Non-pigmented ciliary epithelial cell (primary cell): Measurements from ENCODE around the gene MARK3.
A peak's percentile ranks its signal among the peaks of the same experiment; 100 is the strongest.

Experiments used
- DNase-seq: peaks from one replicate; pipeline ENCODE4 v3.0.0-alpha.2; 2010; ENCODE audit warnings: low read depth

MARK3 gene

DNA sequence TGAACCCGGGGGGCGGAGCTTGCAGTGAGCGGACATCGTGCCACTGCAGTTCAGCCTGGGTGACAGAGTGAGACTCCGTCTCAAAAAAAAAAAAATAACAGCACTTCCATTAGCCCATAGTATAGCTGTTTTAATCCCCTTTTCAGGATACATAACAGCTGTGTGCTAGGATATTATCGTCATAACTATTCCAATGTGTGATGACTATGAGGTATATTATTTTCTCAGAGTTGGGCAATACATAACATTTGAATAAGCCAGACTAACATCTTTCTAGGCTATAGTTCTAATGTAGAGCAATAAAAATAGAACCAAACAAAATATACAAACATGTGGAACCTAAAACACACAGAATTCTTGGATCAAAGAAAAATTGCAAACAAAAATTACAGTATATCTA, 57.1 kb downstream of the MARK3 start:
- DNase-seq: no peak

DNA sequence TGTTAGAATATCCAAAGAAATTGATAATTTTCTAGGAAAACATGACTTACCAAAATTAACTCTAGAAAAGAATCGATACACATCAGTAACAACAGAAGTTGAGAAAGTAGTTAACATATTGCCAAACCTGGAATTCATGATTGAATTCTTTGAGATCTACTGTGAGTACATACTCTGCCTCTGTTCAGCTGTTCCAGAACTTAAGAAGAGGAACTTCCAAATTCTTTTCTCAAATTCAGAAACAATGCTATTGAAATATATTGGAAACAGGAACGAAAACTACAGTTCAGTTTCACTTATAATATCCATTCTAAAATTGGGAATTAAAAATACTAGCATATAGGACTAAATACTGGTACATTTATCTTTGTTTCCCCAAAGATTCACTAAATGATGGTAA, 57.9 kb downstream of the MARK3 start:
- DNase-seq: no peak

DNA sequence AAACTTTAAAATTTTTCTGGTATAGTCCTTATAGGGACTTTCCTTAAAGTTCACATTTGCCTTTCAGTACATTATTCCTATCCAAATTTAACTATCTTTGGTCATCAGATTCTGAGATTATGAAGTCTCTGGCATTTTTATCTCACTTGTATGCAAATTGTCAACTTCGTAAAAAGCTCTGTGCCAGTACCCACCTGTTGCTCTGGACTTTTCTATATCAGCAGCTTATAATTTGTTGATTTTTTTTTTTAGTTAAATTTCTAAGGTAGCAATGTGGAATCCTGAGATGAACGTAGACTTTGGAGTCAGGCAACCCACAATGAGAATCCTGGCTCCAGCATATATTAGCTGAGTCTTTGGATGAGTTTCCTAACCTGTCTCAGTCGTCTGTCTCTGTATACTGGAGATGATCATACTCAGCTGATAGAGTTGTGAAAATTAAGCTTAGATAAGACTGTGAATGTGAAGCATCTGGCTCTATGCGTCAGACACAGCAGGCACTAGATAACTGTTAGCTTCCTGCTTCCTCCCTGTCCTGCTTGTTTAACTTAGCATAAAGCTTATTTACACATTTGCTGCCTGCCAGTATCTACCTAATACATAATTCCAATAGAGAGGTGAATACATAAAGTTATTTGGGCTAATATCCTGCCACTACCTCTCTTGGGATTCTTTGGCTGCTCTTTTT, 59.8 kb downstream of the MARK3 start:
- DNase-seq: no peak

DNA sequence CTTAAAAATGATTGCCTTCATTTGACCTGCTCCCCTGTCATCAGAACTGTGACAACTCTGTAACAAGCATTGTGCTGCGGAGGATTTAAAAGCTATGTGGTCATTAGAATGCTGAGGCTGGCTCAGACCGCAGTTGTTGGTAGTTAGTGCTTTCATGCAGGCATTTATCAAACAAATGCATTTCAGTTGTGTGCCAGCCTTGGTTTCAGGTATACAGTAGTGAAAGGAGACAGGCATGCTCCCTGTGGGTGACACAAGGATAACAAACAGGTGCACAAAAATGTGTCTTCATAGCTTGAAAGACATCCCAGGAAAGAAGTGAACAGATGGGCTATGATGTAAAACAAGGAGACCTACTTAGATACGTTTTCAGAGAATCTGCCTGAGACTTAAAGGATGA, 60.6 kb downstream of the MARK3 start:
- no peak for DNase-seq

DNA sequence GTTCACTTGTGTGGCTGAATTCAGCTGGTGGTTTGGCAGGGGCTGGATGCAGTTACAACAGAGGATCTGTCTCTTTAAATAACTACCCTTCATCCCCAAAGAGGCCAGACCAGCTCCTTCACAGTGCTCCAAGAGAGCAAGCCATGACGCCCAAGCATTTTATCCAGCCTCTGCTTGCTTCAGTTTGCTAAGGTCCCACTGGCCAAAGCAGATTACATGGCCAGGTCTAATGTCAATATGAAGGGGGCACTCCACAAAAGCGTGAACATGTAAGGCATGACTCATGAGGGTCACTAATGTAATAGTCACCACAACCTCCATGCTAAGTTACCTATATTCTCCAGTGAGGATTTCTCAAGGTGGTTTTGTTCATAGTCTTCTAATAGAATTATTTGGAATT, 62.9 kb downstream of the MARK3 start:
- no peak for DNase-seq

DNA sequence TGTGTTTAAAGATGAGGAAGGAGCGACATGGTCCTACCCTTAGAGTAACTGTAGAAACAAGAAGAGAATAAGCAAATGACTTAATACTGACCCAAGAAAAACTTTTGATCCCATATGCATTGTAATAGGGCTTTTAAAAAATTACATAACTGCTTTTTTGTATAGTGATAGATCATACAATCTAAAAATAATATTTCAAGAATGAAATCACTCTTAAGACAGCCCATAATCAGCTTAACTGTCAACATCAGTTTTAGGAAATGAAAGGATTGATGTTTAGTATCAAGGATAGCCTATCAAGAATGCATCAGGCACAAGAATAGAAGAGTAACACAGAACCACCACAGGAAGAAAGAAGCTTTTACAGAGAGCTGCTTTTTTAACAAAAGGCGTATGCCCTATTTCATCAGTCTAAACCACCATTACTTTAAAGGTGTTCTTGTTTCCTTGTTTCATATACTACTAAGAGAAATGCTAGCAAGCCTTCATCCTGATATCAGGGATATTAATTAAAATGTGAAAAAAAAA, 64.5 kb downstream of the MARK3 start:
- DNase-seq: no peak

DNA sequence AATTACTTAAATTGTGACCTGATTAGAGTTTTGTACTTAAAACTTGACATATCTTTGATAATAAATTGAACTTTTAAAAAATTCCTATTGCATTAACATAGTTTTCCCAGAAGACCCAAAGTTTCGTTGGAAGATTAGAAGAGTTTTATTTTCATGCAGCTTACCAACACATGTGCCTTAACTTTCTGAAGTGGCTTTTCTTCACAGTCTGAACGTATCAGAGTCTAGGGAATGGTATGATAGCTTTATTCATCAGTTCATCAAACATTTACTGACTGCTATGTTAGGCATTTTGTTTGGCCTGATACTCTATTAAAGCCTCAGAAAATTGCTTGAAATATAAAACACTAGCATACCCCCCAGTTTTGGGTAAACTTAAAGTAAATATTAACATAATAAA, 65.2 kb downstream of the MARK3 start:
- DNase-seq: no peak

DNA sequence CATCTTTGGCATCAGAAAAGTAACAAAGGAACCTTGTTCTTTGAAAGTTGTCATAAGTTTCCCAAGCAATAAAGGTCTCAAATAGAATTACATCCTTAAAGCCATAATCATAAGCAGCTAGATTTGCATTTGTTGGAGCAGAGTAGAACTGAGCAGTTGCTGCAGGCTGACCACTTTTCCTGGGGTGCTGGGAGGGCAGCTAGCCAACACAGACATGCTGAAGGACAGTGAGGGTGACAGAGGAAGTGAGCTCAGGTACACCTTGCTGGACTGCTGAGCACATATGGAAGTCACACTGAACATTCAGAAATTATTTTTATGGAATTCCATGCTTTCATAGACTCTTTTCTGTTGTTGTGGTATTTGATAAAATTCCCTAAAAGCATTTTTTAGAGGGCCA, 66.2 kb downstream of the MARK3 start:
- DNase-seq: no peak

DNA sequence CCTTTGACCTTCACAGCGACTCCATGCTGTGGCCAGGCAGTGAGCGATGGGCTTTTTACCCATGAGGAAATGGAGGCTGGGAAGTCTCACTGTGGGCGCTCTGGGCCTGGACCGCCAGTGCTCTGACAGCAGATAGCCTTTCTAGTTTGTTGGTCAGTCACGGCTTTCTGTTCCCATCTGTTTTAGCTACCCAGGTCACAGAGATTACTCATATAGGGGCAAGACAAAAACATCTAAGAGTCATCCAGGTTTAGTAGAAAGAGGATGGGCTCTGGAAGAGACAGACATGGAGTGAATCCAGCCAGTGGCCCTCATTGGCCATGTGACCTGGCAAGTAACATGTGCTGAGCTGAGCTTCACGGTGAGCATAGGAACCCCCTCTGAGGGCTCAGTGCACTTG, 68.6 kb downstream of the MARK3 start:
- no peak for DNase-seq

DNA sequence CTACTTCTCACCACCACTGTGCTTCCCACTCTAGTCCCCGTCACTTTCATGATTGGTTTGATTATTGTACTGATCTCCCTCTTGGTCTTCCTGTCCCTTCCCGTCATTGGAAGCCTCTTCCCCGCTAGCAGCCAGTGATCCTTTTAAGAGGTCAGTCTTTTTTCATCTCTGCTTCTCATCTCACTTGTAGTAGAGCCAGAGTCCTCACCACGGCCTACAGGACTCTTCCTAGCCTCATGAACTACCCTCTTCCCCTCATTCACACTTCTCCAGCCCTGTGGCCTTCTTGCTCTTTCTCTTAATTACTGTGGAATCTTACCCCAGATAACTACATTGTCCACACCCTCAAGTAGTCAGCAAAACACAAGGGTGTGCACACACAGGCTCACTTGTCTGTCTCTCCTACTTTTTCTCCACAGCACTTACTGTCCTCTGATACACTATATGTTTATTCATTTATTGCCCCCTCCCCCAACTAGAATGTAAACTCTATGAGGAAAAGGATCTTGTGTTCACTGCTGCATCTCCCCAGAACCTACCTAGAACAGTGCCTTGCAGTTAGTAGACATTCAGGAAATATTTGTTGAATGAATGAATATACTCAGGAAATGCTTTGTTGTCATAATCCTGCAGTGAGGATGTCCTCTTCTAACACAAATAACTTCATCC, 71.1 kb downstream of the MARK3 start:
- DNase-seq: no peak

DNA sequence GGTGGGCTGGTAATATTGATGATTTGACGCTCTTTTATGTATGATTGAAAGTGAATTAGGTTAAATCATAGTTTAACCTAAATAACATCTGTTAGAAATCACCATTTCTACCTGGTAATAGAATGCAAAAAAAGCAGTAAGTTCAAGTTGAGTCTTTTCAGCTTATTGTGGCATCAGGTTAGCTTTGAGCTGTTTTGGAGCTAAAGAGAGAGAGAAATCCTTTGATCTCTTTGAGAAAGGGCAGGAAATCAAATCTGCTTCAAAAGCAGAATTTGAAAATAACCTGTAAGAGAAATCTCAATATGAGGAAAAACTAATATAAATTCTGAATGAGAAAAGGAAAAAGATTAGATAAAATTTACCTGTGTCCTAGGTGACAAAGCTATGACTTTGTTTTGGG, 75.2 kb downstream of the MARK3 start:
- DNase-seq: no peak

DNA sequence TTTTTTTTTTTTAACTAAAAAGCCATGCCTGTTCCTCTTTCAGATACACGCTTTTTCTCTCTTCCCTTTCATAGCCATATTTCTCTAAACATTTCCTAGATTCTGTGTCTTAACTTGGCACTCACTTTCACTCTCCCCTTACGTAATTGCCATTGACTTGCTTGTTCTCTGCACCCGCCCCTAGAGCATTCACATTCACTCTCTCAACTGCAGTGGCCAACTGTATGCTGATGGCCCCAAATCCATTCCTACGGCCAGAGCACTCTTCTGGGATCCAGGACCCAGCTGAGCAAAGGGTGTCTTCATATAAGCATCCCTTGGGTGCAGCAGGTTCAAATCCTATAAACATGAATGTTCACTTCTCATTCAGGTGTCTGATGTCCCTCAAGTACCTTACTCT, 77.9 kb downstream of the MARK3 start:
- no peak for DNase-seq

DNA sequence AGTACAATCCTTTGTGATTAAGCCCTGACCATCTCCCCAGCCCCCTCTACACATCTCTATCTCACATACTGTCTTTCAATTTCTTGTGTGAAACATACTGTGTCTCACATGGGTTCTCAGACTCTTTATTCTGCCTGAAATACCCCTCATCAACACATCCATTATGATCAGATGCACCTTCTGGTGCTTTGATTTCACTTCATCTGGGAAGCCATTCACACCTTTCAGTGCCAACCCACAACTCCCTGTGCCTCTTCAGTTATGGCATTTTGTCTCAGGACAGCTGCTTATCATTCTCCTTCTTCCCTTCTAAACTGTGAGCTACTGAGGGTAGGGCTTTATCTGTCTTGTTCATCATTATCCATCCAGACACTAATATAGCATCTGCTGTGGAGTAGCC, 78.6 kb downstream of the MARK3 start:
- no peak for DNase-seq

DNA sequence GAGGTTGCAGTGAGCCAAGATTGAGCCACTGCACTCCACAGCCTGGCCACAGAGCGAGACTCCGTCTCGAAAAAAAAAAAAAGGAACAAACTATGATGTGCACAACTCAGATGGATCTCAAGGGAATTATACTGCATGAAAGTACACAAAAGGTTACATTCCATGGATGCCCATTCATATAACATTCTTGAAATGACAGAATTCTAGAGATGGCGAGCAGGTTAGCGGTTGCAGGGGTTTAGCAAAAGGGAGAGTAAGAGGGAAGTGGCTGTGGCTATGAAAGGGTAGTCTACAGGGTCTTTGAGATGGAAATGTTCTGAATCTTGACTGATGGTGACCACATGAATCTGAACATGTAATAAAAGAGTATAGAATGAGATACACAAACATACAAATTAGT, 87.7 kb downstream of the MARK3 start:
- DNase-seq: no peak

DNA sequence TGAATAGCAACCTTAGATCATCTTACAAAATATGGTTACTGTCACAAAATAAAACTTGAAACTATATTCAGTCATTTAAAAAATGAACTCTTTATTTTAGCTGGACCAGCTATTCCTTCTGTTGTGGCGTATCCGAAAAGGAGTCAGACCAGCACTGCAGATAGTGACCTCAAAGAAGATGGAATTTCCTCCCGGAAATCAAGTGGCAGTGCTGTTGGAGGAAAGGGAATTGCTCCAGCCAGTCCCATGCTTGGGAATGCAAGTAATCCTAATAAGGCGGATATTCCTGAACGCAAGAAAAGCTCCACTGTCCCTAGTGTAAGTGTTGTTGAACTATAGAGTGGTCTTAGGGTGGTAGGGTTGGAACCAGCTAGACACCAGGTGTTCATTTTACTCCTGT, 89.7 kb downstream of the MARK3 start:
- DNase-seq: no peak

DNA sequence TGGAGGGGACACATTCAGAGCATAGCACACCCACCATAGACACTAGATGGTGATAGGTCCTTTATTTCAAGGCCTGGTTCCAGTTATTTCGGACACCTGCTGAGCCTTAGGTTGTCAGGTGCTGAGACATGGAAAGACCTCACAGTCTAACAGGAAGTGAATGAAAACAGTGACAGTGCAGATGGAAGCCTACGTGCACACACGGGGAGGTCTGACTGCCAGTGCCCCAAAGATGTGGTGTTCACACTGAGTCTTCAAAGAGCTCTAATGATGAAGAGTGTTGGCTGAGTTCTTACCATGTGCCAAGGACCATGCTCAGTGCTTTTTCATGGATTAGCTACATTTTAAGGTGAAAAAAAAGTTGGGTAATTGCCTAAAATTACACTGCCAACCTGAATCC, 90.8 kb downstream of the MARK3 start:
- no peak for DNase-seq

DNA sequence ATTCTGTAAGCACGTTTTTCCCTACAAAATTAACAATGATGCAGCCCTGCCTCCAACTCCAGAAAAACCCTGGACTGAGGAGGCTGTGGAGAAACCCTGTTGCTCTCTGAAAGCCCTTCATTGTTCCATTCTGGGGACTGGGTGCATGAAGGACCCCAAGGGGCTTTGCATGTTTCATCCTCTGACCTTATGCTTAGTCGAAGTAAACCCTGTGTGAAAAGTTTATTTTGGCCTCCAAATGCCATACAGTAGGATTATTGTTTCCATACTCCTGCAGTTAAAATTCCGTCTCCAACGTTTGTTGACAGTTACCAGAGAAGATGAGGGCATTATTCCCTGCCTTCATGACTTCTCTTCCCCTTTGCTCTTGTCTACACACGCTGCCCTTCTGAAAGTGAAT, 91.4 kb downstream of the MARK3 start:
- no peak for DNase-seq

DNA sequence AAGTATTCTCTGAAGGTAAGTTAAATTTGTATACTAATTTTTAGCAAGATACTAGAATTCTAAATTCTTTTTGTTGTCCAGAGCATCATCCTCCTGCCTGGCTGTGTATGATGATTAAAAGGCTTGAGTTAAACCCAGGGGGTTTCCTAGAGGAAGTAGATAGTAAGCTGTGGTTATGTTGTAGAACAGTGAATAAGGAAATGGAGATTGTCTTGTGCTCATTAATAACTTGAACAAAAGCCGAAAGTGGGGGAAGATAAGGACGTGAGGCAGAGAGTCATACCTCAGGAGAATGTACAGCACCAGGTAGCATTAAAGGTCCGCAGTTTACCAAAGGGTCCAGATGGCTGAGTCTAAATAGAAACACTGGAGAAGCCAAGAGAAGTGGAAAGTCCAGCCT, 95.4 kb downstream of the MARK3 start:
- DNase-seq: no peak

DNA sequence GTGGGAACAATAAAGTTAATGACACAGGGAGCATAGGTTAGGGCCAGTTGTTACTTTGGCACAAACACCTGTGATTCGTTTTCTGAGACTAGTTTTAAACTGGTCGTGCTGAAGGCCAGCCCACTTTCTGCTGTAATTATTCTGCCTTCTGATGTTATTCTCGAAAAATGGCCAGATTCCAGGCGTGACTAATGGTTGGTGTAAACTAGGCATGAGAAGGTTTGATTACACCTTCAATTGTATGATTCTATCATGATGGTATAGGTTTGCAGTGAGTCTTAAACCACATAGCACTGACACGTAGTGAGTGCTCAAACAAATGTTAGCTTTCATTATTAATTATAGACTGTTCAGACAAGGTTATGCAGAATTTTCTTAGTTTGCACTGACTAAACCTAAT, 98.4 kb downstream of the MARK3 start:
- peak; percentile 75 for DNase-seq

DNA sequence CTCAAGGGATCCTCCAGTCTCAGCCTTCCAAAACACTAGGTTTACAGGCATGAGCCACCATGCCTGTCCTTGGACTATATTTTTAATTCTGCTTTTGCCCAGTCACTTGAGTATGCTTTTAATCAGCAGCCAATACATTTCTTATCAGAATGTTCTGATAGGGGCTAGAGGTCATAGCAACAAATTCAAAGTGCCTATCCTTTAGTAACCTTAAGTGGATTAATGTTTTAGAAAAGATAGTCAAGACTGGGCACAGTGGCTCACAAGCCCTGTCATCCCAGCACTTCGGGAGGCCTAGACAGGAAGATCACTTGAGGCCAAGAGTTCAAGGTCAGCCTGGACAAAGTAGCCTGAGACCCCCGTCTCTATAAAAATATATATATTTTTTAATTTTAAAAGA, 100.3 kb downstream of the MARK3 start:
- DNase-seq: no peak

DNA sequence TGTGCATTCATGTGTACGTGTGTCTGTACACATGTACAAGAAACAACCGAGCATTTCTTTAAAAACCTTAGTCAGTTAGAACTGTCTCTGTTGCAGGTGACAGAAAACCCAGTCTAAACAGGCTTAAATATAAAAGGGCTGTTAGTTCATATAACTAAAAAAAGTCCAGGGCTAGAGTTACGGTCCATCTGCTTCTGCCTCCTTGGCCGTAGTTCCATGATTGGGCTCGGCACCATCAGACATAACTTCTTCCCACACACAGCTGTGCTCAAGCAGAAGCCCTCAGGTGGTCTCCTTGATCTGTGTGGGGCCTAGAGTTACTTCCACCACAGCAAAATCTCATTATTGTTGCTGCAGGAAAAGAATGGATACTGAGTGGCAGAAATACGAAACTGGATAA, 102.9 kb downstream of the MARK3 start:
- no peak for DNase-seq

DNA sequence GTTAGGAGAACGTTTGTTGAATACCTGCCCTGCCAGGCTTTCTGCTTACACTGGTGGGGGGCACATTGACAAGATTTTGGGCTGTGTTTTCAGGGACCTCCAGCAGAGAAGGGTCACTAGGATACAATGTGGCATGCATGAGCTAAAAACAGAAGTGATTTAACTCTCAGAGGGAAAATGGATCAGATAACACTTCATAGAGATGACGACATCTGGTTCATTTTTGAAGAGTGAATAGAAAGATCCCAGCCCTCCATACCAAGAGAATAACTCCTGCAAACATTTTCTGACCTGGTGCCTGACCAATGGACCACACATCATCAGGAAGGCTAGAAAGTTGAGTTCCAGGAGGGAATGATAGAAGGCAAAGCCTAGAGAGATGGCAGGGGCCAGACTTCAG, 103.7 kb downstream of the MARK3 start:
- DNase-seq: peak; percentile 15

DNA sequence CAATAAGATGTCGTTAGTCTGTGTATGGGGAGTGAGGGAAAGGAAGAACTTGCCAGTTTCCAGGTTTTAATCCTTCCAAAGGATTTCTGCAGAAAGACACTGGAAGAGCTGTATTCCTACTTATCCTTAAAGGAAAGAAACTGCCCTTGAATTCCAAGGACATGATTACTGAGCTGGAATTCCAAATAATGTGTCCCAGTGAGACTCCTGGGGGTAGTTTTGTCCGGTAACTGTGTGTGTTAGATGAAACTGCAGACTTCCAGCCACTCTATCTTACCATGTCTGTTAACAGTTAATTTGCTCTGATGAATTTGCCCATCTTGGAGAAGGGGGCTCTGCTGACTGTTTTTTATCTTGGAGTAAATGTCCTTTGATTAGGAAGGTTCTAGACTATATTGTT, 104.4 kb downstream of the MARK3 start:
- DNase-seq: no peak

DNA sequence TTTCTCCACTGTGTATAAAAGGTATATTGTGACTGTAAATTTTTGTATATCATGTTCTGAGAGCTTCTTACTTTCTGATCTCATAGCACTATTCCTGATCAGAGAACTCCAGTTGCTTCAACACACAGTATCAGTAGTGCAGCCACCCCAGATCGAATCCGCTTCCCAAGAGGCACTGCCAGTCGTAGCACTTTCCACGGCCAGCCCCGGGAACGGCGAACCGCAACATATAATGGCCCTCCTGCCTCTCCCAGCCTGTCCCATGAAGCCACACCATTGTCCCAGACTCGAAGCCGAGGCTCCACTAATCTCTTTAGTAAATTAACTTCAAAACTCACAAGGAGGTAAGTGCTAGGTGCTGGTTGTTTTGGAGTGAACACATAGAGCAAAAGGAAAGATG, 106.5 kb downstream of the MARK3 start:
- DNase-seq: no peak
